Trophoblast cell (in vitro differentiated cells and primary cell): ENCODE data around the gene C19orf12.

Source experiments
- DNase-seq, 2 donors: peaks; one replicate each; pipeline ENCODE4 v3.0.0-alpha.2; 2016
- H2AFZ ChIP-seq: 2 replicates; pipeline ENCODE4 v1.6.1; 2013; ENCODE audit warnings: low read length, moderate library complexity, mild to moderate bottlenecking; ENCODE audit not compliant: insufficient read depth, poor library complexity
- H2AK5ac ChIP-seq: 2 replicates; pipeline ENCODE4 v1.6.1; 2013; ENCODE audit warnings: mild to moderate bottlenecking, low read length
- H2BK120ac ChIP-seq: 2 replicates; pipeline ENCODE4 v1.6.1; 2013; ENCODE audit warnings: low read length, mild to moderate bottlenecking, moderate library complexity; ENCODE audit not compliant: insufficient read depth, poor library complexity
- H2BK12ac ChIP-seq: 2 replicates; pipeline ENCODE4 v1.6.1; 2013; ENCODE audit warnings: mild to moderate bottlenecking, low read length, moderate library complexity
- H2BK5ac ChIP-seq: 2 replicates; pipeline ENCODE4 v1.6.1; 2013; ENCODE audit warnings: low read length, low read depth, moderate library complexity, mild to moderate bottlenecking; ENCODE audit not compliant: poor library complexity
- H3K14ac ChIP-seq: 2 replicates; pipeline ENCODE4 v1.6.1; 2013; ENCODE audit warnings: mild to moderate bottlenecking, low read length
- H3K18ac ChIP-seq: 2 replicates; pipeline ENCODE4 v1.6.1; 2013; ENCODE audit warnings: mild to moderate bottlenecking, low read length
- H3K23ac ChIP-seq: 2 replicates; pipeline ENCODE4 v1.6.1; 2013; ENCODE audit warnings: low read length
- H3K27ac ChIP-seq: 2 replicates; pipeline ENCODE4 v1.5.1; 2013; ENCODE audit warnings: low read depth, mild to moderate bottlenecking, inconsistent platforms, low read length, moderate library complexity
- H3K27me3 ChIP-seq: 2 replicates; pipeline ENCODE4 v1.6.1; 2013; ENCODE audit warnings: inconsistent platforms, mild to moderate bottlenecking, low read length, moderate library complexity; ENCODE audit not compliant: insufficient read depth
- H3K36me3 ChIP-seq, 2 experiments: 1 replicate in 1 of 2; 2 replicates in 1 of 2; pipeline ENCODE4 v1.6.1; 2013; ENCODE audit warnings: low read length in 2 of 2, mild to moderate bottlenecking in 2 of 2, moderate library complexity in 1 of 2; ENCODE audit not compliant: insufficient read depth in 2 of 2, control insufficient read depth in 1 of 2
- H3K4ac ChIP-seq: 2 replicates; pipeline ENCODE4 v1.6.1; 2013; ENCODE audit warnings: low read depth, mild to moderate bottlenecking, low read length, moderate library complexity
- H3K4me1 ChIP-seq, 2 experiments: 1 replicate in 1 of 2; 2 replicates in 1 of 2; pipeline ENCODE4 v1.6.1; 2013; ENCODE audit warnings: low read length in 2 of 2, mild to moderate bottlenecking in 2 of 2, moderate library complexity in 1 of 2; ENCODE audit not compliant: insufficient read depth in 2 of 2, control insufficient read depth in 1 of 2
- H3K4me2 ChIP-seq: 2 replicates; pipeline ENCODE4 v1.6.1; 2013; ENCODE audit warnings: inconsistent platforms, mild to moderate bottlenecking, low read length, moderate library complexity
- H3K4me3 ChIP-seq: 2 replicates; pipeline ENCODE4 v1.5.1; 2013; ENCODE audit warnings: mild to moderate bottlenecking, low read depth, low read length, inconsistent platforms
- H3K79me1 ChIP-seq: one replicate; pipeline ENCODE4 v1.6.1; 2013; ENCODE audit warnings: low read length
- H3K79me2 ChIP-seq: 2 replicates; pipeline ENCODE4 v1.6.1; 2013; ENCODE audit warnings: low read length, mild to moderate bottlenecking; ENCODE audit not compliant: control insufficient read depth, insufficient read depth, poor library complexity
- H3K9ac ChIP-seq: 2 replicates; pipeline ENCODE4 v1.6.1; 2013; ENCODE audit warnings: mild to moderate bottlenecking, low read length
- H3K9me3 ChIP-seq: 2 replicates; pipeline ENCODE4 v1.6.1; 2013; ENCODE audit warnings: low read depth, mild to moderate bottlenecking, control low read depth, inconsistent platforms, low read length; ENCODE audit not compliant: insufficient read depth
- H4K12ac ChIP-seq: 2 replicates; pipeline ENCODE4 v1.6.1; 2013; ENCODE audit warnings: low read depth, mild to moderate bottlenecking, low read length, moderate library complexity
- H4K8ac ChIP-seq: 2 replicates; pipeline ENCODE4 v1.6.1; 2013; ENCODE audit warnings: low read depth, mild to moderate bottlenecking, low read length, moderate library complexity
- H4K91ac ChIP-seq: one replicate; pipeline ENCODE4 v1.6.1; 2013; ENCODE audit warnings: low read depth, mild to moderate bottlenecking, low read length, moderate library complexity
- WGBS: extraction: QIAGEN DNeasy Blood & Tissue Kit; methylation state at CpG from one replicate; pipeline ENCODE4 v1.1.7; 2013; ENCODE audit warnings: missing lambda C conversion rate; ENCODE audit not compliant: insufficient read length, insufficient coverage; ENCODE audit errors: extremely low coverage; 5-methylcytosine and 5-hydroxymethylcytosine counted together

Gene C19orf12

DNA sequence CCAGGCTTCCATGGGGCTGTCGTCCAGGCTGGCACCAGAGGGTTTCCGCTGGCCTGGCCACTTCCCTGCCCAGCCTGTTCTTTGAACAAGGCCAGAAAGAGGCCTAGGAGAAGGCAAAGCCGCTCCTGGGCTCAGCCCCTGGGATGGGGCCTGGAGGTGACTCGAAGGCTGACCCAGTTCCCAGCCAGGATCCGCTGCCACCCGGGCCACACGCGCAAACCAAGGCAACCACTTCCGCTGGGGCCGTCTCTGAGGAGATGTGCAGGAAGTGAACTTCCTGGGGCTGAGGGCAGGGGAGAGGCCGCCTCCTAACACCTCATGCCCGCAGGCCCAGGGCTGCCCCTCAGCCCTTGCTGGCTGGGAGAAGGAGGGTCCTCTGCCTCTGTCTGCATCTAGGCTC lies 34.6 kb downstream of the C19orf12 start:
- Histone ChIP-seq H3K4me1 (peaks cover 4% of the 10 kb centered on the region in 2 experiments), H4K12ac (no peak overlapping the region), H2BK120ac (no peak overlapping the region), H3K27ac (no peak overlapping the region), H3K23ac (no peak overlapping the region), H2BK5ac (no peak overlapping the region), H4K91ac (no peak overlapping the region), H3K14ac (no peak overlapping the region), H2AFZ (no peak overlapping the region), H3K79me1 (no peaks in the 10 kb centered on the region), H3K36me3 (peaks cover 12 to 13% of the 10 kb centered on the region in 2 experiments), H3K9me3 (no peaks in the 10 kb centered on the region), H4K8ac (no peak overlapping the region), H3K4me2 (no peak overlapping the region), H3K79me2 (no peaks in the 10 kb centered on the region), H3K27me3 (no peaks in the 10 kb centered on the region), H3K4ac (no peak overlapping the region), H3K9ac (no peak overlapping the region), H3K18ac (no peak overlapping the region), H2BK12ac (no peak overlapping the region), H2AK5ac (no peak overlapping the region), H3K4me3 (no peak overlapping the region)
- WGBS: no CpG with 5 or more reads among the region's 12 CpGs
- DNase-seq: no peak

DNA sequence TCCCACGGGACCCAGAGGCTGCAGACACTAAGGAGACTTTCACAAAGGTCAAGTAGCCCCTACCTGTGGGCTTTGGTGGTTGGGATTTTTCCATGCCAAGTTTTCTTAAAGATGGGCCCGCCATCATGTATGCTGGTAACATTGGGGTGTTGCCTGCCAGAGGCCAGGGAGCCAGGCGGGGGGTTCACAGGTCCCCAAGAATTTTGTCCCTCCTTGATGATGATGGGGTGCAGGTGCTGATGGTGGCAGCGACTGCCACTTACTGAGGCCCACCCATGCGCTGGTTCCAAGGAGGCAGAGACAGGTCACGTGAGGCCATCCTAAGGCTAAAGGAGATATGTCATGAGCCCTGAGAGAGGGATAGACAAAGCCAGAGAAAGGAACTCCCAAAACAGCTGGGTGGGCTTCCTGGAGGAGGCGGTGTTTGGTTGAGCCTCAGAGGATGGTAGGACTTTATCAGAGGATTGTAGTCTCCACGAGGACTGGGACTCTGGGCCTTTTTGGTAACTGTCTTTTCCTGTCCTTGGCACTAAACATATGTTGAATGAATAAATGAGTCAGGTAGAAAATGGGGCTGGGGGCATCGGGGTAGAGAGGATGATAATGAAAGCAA lies 35.4 kb downstream of the C19orf12 start:
- H4K91ac ChIP-seq: no peak overlapping the region
- H3K79me1 ChIP-seq: no peaks in the 10 kb centered on the region
- WGBS: no CpG with 5 or more reads among the region's 9 CpGs
- no peak overlapping the region for H4K8ac ChIP-seq
- H2BK5ac ChIP-seq: no peak overlapping the region
- H2BK120ac ChIP-seq: no peak overlapping the region
- H2BK12ac ChIP-seq: no peak overlapping the region
- H3K18ac ChIP-seq: no peak overlapping the region
- no peaks in the 10 kb centered on the region for H3K9me3 ChIP-seq
- H3K4me2 ChIP-seq: no peak overlapping the region
- H4K12ac ChIP-seq: no peak overlapping the region
- H3K9ac ChIP-seq: no peak overlapping the region
- H3K14ac ChIP-seq: no peak overlapping the region
- H3K27ac ChIP-seq: no peak overlapping the region
- H3K36me3 ChIP-seq: peaks cover 17 to 19% of the 10 kb centered on the region in 2 experiments
- H3K4ac ChIP-seq: no peak overlapping the region
- H2AK5ac ChIP-seq: no peak overlapping the region
- no peak for DNase-seq
- no peaks in the 10 kb centered on the region for H3K27me3 ChIP-seq
- no peak overlapping the region for H2AFZ ChIP-seq
- peaks cover 4% of the 10 kb centered on the region in 2 experiments for H3K4me1 ChIP-seq
- H3K23ac ChIP-seq: no peak overlapping the region
- H3K79me2 ChIP-seq: no peaks in the 10 kb centered on the region
- no peak overlapping the region for H3K4me3 ChIP-seq

DNA sequence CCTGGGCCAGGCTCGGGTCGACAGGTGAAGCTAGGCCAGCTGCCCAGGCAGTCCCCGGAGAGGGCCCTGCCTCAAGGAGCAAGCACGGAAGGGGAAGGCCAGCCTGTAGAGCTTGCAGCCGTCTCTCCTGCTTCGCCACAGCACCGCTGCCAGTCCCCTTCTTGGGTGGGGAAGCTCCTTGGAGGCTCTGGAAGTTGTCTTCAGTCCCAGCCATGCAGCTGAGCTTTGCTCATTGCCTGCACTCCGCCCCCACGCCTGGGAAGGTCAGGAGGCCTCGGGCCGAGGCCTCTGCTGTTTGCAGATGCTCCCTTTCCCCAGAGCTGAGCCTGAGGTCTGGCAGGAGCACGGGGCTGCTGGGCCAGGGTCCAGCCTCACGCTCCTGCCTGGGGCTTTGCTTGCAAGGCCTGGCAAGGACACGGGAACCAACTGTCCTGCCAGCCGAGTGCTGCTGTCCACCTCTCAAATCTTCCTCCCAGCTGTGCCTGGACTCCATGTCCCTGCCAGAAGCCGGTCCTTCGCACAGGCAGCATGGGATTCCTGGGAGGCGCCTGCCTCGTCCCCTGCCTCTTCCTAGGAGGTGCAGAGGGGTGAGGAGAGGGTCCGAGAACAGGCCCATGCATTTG lies 36.5 kb downstream of the C19orf12 start:
- H3K18ac ChIP-seq: no peak overlapping the region

DNA sequence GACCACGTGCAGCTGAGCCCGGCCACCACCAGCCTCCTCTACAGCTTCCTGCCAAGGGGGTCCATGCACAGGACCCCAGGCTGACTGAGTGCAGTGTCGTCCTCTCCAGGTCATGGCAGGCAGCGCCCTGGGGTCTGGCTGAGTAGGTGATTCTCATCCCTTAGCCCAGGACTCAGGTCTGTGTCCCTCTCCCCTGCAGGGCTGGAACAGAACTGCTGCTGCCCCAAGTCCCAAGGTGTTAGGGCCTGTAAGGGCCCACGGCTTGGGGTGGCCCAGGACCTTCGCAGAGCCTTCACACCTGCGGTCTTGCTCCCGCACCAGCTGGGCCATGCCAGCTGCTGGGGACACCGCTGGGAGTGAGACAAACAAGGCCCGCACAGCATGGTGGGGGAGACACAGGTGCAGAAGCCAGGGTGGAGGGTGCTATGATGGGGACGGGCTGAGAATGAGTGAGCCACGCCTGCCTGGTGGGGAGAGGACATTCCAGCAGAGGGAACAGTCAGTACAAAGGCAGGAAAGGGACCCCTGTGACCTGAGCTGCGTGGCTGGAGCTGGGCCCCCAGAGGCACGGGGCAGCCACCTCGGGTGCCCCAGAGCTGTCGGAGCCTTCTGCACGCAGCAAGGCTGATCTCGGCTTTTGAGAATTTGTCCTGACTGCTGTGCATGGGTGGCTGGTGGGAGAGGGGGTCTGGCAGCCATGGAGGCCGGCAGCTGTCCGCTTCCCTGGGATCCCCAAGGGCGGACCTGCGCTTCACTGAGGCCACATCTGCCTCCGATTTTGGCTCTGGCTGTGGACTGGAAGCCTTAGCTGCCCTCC lies 37.9 kb downstream of the C19orf12 start:
- no peak overlapping the region for H2BK5ac ChIP-seq
- H3K4ac ChIP-seq: no peak overlapping the region
- H2AK5ac ChIP-seq: no peak overlapping the region
- no peaks in the 10 kb centered on the region for H3K27me3 ChIP-seq
- no peak overlapping the region for H4K12ac ChIP-seq
- no peaks in the 10 kb centered on the region for H3K79me1 ChIP-seq
- H3K79me2 ChIP-seq: no peaks in the 10 kb centered on the region
- H3K4me2 ChIP-seq: no peak overlapping the region
- no peak overlapping the region for H3K27ac ChIP-seq
- H3K9me3 ChIP-seq: no peaks in the 10 kb centered on the region
- no peak for DNase-seq
- no peak overlapping the region for H3K18ac ChIP-seq
- no CpG with 5 or more reads among the region's 23 CpGs for WGBS
- no peak overlapping the region for H2BK120ac ChIP-seq
- no peak overlapping the region for H3K4me3 ChIP-seq
- no peak overlapping the region for H2BK12ac ChIP-seq
- H3K9ac ChIP-seq: no peak overlapping the region
- H4K91ac ChIP-seq: no peak overlapping the region
- no peak overlapping the region for H3K14ac ChIP-seq
- peaks cover 4% of the 10 kb centered on the region in 2 experiments for H3K4me1 ChIP-seq
- no peak overlapping the region for H4K8ac ChIP-seq
- no peak overlapping the region for H2AFZ ChIP-seq
- H3K36me3 ChIP-seq: peaks cover 29 to 30% of the 10 kb centered on the region in 2 experiments
- H3K23ac ChIP-seq: no peak overlapping the region

More for the DNA sequence above, 36.5 kb downstream of the C19orf12 start:
- no peak overlapping the region for H4K8ac ChIP-seq
- no peaks in the 10 kb centered on the region for H3K79me1 ChIP-seq
- peaks cover 4% of the 10 kb centered on the region in 2 experiments for H3K4me1 ChIP-seq
- H2BK5ac ChIP-seq: no peak overlapping the region
- no peaks in the 10 kb centered on the region for H3K79me2 ChIP-seq
- no peaks in the 10 kb centered on the region for H3K9me3 ChIP-seq
- no peak overlapping the region for H3K4me3 ChIP-seq
- H4K12ac ChIP-seq: no peak overlapping the region
- no peak overlapping the region for H3K23ac ChIP-seq
- H3K27ac ChIP-seq: no peak overlapping the region
- H2BK120ac ChIP-seq: no peak overlapping the region
- no peak overlapping the region for H3K14ac ChIP-seq
- no peaks in the 10 kb centered on the region for H3K27me3 ChIP-seq
- no CpG with 5 or more reads among the region's 20 CpGs for WGBS
- no peak overlapping the region for H4K91ac ChIP-seq
- H3K36me3 ChIP-seq: peaks cover 28 to 29% of the 10 kb centered on the region in 2 experiments
- no peak for DNase-seq
- no peak overlapping the region for H3K9ac ChIP-seq
- no peak overlapping the region for H2AK5ac ChIP-seq
- no peak overlapping the region for H2AFZ ChIP-seq
- no peak overlapping the region for H2BK12ac ChIP-seq
- H3K4me2 ChIP-seq: no peak overlapping the region
- no peak overlapping the region for H3K4ac ChIP-seq
